LNCaP clone FGC (cell line): ENCODE measurements around the gene PITPNM3.

Experiments
- DNase-seq: peaks from one replicate; pipeline ENCODE4 v3.0.0-alpha.2; 2011; ENCODE audit warnings: low read depth
- H3K4me3 ChIP-seq: 2 replicates; pipeline ENCODE4 v1.5.1; 2011; ENCODE audit warnings: mild to moderate bottlenecking, low read depth, low read length, control low read depth
- TF ChIP-seq, protein P1 (sequence below): IDR thresholded peaks from 2 replicates; pipeline ENCODE4 v1.5.1; 2012; ENCODE audit warnings: mild to moderate bottlenecking; ENCODE audit not compliant: control insufficient read depth, insufficient read depth; ENCODE audit errors: extremely low read depth

Gene PITPNM3

DNA sequence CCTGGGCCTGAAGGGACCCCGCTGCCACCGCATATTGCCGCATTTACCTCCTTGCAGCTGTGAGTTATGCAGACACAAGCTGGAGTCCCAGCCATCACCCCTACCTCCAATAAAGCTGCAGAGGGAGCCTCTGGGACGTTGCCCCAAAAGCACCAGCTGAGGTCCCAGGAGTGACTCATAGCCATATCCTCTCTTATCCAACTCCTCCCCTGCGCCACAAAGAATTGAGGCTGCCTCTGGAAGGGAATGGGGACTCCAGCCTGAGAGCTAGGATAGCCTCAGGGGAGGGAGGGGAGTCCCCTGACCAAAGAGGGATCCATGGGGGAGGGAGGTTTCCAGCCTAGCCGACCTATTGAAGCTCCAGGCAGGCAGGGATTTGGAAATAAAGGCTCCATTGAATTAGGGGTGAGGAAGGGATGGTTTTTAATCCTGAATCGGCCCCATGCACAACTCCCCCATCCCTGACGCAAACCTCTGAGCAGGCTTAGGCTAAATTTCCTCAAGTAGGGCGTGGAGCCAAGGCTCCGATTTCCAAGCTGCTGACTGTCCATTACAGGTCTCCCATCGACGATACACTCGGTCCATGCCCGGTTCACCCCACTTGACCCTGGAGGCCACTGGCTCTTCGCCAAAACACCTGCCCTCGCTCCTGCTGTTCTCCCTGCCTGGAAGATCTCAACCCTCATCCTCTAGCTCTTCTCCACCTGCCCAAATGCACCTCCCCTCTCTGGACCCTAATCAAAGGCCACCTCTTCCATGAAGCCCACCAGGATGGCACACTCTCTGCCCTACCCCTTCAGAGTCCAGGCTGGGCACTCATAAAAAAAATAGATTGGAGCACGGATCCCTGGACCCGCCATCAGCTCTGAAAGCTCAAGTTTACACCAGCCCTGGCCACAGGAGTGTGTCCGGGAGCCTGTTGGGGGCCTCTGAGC lies 84.6 kb downstream of the PITPNM3 start:
- TF ChIP-seq, protein P1, sequence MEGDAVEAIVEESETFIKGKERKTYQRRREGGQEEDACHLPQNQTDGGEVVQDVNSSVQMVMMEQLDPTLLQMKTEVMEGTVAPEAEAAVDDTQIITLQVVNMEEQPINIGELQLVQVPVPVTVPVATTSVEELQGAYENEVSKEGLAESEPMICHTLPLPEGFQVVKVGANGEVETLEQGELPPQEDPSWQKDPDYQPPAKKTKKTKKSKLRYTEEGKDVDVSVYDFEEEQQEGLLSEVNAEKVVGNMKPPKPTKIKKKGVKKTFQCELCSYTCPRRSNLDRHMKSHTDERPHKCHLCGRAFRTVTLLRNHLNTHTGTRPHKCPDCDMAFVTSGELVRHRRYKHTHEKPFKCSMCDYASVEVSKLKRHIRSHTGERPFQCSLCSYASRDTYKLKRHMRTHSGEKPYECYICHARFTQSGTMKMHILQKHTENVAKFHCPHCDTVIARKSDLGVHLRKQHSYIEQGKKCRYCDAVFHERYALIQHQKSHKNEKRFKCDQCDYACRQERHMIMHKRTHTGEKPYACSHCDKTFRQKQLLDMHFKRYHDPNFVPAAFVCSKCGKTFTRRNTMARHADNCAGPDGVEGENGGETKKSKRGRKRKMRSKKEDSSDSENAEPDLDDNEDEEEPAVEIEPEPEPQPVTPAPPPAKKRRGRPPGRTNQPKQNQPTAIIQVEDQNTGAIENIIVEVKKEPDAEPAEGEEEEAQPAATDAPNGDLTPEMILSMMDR: no peak
- H3K4me3 ChIP-seq: no peak overlapping the region
- no peak for DNase-seq

DNA sequence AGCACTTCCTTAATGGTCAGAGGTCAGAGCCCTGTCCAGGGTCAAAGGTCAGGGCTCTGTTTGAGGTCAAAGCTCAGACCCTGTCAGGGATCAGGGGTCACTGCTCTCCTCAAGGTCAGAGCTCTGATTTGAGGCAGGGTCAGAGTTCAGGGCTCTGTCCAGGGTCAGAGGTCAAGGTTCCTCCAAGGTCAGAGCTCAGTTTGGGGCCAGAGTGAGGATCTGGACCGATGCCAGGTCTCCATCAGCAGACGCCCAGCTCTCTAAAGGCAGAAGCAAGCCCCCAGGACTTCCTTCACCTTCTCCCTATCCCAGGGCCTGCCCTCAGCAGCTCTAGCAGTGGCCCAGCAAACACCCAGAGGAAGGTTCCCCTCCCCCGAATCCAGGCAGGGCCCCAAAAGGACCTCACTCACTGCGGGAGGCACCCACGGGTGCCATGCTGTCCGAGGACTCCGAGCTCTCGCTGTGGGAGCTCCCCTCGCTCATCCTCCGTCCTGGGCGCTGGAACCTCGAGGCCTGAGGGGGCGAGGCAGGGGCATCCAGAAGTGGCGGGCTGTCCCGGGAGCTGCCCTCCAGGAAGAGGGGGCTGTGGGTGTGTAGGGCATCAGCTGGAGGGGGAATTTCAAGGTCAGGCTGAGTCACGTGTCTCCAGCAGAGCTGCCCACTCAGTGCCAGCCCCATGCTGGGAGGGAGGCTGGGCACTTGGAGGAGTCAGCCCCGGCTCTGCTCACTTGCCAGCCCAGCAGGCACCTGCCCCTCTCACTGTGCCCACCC lies 85.4 kb downstream of the PITPNM3 start:
- TF ChIP-seq, protein P1: no peak
- DNase-seq: no peak
- no peak overlapping the region for H3K4me3 ChIP-seq

DNA sequence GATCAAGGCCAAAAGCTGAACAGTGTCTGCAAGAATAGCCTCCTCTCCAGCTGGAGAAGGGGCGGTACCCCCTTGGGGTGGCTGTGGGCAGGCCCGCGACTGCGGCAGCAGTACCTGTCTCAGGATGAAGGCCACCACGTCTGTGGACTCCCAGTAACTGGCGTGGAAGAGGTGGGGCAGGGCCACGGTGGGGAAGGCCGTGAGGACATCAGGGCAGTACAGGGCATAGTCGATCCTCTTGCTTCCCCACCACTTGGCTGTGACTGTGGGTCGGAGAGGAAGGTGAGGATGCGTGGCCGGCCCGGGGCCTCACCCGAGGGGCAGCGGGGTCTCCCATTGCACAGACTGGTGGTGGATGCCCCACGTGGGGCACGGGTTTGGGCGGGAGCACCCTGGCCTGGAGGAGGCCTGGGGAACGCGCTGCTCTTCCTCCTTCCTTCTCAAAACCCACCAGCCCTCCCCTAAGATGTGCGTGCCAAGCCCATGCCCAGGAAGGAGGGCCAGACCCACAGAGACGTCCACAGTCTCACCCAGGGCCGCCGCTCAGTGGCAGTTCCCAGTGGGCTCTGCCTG lies 86.1 kb downstream of the PITPNM3 start:
- DNase-seq: no peak

DNA sequence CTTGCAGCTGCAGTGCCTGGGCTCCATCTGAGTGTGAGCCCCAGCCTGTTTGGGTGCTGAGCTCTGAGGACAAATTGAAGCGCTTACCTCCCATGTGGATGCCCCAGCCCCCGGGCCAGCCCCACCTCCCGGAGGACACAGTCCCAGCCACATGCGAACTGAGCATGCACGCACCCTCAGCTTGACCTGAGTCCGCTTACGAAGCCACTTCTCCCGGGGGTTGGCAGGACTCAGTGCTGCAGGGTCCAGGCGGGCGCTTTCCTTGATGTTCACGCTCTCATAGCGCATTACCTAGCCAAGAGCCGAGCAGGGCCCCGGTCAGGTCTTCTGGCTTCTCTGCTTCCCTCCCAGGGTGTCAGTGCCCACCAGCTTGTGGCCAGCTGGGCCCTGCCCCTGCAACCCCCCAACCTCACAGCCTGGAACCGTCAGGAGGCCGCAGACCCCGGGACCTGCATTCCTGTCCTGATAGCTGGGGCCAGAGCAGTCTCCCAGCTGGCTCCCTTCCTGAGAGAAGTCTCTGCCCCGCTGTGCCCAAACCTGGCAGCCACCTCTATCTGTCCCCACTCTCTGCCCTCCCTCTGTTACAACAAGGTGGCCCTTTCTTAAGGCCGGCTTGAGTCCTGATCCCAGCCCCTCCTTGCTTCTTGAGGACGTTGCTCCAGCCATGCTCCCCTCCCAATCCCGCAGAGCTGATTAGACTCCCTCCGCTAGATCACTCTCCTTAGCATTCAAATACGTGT lies 88.1 kb downstream of the PITPNM3 start:
- no peak overlapping the region for H3K4me3 ChIP-seq
- DNase-seq: no peak
- TF ChIP-seq, protein P1: no peak

More for the DNA sequence above, 86.1 kb downstream of the PITPNM3 start:
- TF ChIP-seq, protein P1: no peak
- no peak overlapping the region for H3K4me3 ChIP-seq

DNA sequence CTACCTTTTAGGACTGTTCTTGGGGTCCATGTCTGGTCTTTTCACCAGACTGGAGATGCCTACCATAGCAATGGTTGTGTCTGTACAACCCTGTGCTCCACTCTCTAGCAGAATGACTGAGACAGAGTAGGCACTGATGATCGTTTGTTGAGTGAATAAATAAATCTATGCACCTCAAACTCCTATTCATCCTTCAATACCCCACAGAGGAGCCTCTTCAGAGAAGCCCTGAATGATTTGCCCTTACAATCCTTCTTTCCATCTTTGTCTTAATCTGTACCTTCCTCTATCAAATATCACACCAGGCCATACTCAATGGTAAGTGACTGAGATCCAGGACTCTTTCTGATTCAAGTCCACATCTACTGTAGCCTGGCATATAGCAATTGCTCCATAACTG lies 88.8 kb downstream of the PITPNM3 start:
- TF ChIP-seq, protein P1: no peak
- H3K4me3 ChIP-seq: no peak overlapping the region
- no peak for DNase-seq

DNA sequence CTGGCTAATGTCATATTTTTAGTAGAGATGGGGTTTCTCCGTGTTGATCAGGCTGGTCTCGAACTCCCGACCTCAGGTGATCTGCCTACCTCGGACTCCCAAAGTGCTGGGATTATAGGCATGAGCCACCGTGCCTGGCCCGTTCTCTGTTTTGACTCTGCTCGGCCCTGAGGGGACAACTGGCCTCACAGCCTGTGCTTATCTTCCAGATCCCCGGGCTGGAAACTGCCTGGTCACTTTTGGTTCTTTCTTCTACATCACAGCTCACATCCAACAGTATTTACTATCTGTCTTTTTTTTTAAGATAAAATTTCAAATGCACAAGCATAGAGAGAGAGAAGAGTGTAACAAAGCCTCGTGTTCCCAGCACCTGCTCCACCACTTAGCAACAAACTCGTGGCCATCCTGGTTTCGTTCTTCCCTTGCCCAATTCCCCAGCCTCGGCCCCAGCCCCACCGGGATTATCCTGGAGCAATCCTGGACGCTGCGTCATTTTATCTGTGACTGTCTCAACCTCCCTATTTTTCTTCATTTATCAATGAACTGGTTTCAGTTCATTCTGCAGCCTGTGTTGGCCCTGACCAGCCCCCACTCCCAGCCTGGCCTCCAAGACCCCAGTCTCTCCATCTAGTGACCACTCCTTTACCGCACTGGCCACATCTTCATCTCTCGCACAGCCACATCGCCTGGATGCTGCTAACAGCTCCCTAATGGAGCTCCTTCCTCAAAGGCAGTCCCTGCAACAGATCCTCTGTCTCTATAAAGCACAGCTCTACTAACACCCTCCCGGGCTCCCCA lies 91.0 kb downstream of the PITPNM3 start:
- H3K4me3 ChIP-seq: no peak overlapping the region
- DNase-seq: no peak
- TF ChIP-seq, protein P1: no peak
